ENCODE data around the gene TFCP2L1. TPM values are rescaled to one million over a fixed set of nuclear protein-coding genes. Genes with fewer than 3 reads are reported as not detected.

TFCP2L1 gene
- total and polyA plus RNA-seq, 4 donors: 0.06 to 1.5 (median 0.36) TPM

DNA sequence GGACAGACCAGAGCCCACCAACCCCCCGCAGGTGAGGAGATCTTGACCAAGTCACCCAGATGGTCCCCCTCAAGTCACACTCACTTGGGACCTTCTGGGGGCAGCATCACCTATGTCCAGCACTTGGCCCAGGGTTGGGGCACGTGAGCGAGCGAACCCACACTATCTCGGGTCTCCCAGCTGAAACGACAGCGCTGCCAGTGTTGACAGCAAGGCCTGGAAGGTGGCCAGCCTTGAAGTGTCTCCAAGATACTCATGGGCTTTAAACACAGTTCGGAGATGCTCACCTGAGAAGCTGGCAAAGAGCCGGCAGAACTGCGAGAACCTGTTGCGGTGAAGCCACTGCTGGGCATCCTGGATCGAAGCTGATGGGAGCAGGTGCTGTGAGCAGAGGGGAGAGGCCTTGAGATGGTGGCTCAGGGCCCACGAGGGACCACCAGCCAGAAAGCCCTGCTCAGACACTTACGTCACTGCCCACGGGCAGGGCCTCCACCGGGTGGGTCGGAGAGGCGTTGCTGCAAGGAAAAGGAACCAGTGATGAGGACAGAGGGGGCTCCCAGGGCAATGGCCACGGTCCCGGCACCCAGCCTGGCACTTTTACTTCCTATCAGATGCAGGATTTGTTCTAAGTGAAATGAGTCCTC, 47.5 kb downstream of the TFCP2L1 start:
- no peaks in the 10 kb centered on the region for H3K4me1 ChIP-seq (ENCODE audit: control insufficient read depth in 4 of 4, insufficient read depth in 4 of 4, low read length in 3 of 4)
- no peaks in the 10 kb centered on the region for H3K36me3 ChIP-seq (ENCODE audit: control insufficient read depth in 4 of 4, insufficient read depth in 3 of 4, low read depth in 1 of 4, low read length in 3 of 4)
- H3K9me3 ChIP-seq (ENCODE audit: control insufficient read depth in 4 of 4, low read length in 3 of 4): no peaks in the 10 kb centered on the region
- no peak overlapping the region for H3K27ac ChIP-seq (ENCODE audit: low read depth in 1 of 2, low read length in 2 of 2)
- H3K27me3 ChIP-seq (ENCODE audit: control insufficient read depth in 4 of 4, insufficient read depth in 4 of 4, low read length in 3 of 4): no peaks in the 10 kb centered on the region
- no peak overlapping the region for H3K4me3 ChIP-seq (ENCODE audit: low read depth in 1 of 3, low read length in 3 of 3)
- 88% methylated on average over 20 of the region's 20 CpGs for WGBS
- DNase-seq (ENCODE audit: low spot score): no peak
- TF ChIP-seq NR2F2 (IDR thresholded peaks at IDR 0.05) (no peak), FOXA1 (IDR thresholded peaks at IDR 0.05) (no peak), EGR1 (IDR thresholded peaks at IDR 0.05; ENCODE audit: low read depth in 2 of 2) (no peak), SP1 (IDR thresholded peaks at IDR 0.05) (no peak)
- TF ChIP-seq, protein P1, sequence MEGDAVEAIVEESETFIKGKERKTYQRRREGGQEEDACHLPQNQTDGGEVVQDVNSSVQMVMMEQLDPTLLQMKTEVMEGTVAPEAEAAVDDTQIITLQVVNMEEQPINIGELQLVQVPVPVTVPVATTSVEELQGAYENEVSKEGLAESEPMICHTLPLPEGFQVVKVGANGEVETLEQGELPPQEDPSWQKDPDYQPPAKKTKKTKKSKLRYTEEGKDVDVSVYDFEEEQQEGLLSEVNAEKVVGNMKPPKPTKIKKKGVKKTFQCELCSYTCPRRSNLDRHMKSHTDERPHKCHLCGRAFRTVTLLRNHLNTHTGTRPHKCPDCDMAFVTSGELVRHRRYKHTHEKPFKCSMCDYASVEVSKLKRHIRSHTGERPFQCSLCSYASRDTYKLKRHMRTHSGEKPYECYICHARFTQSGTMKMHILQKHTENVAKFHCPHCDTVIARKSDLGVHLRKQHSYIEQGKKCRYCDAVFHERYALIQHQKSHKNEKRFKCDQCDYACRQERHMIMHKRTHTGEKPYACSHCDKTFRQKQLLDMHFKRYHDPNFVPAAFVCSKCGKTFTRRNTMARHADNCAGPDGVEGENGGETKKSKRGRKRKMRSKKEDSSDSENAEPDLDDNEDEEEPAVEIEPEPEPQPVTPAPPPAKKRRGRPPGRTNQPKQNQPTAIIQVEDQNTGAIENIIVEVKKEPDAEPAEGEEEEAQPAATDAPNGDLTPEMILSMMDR (IDR thresholded peaks at IDR 0.05; ENCODE audit: low read depth, low read length, missing input control): no peak
- TF ChIP-seq, protein P2, sequence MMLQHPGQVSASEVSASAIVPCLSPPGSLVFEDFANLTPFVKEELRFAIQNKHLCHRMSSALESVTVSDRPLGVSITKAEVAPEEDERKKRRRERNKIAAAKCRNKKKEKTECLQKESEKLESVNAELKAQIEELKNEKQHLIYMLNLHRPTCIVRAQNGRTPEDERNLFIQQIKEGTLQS (IDR thresholded peaks at IDR 0.05): no peak
- TF ChIP-seq, protein P3, sequence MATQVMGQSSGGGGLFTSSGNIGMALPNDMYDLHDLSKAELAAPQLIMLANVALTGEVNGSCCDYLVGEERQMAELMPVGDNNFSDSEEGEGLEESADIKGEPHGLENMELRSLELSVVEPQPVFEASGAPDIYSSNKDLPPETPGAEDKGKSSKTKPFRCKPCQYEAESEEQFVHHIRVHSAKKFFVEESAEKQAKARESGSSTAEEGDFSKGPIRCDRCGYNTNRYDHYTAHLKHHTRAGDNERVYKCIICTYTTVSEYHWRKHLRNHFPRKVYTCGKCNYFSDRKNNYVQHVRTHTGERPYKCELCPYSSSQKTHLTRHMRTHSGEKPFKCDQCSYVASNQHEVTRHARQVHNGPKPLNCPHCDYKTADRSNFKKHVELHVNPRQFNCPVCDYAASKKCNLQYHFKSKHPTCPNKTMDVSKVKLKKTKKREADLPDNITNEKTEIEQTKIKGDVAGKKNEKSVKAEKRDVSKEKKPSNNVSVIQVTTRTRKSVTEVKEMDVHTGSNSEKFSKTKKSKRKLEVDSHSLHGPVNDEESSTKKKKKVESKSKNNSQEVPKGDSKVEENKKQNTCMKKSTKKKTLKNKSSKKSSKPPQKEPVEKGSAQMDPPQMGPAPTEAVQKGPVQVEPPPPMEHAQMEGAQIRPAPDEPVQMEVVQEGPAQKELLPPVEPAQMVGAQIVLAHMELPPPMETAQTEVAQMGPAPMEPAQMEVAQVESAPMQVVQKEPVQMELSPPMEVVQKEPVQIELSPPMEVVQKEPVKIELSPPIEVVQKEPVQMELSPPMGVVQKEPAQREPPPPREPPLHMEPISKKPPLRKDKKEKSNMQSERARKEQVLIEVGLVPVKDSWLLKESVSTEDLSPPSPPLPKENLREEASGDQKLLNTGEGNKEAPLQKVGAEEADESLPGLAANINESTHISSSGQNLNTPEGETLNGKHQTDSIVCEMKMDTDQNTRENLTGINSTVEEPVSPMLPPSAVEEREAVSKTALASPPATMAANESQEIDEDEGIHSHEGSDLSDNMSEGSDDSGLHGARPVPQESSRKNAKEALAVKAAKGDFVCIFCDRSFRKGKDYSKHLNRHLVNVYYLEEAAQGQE (IDR thresholded peaks at IDR 0.05): no peak
- H3K9ac ChIP-seq (ENCODE audit: low read depth in 1 of 2, low read length in 2 of 2): no peak overlapping the region

DNA sequence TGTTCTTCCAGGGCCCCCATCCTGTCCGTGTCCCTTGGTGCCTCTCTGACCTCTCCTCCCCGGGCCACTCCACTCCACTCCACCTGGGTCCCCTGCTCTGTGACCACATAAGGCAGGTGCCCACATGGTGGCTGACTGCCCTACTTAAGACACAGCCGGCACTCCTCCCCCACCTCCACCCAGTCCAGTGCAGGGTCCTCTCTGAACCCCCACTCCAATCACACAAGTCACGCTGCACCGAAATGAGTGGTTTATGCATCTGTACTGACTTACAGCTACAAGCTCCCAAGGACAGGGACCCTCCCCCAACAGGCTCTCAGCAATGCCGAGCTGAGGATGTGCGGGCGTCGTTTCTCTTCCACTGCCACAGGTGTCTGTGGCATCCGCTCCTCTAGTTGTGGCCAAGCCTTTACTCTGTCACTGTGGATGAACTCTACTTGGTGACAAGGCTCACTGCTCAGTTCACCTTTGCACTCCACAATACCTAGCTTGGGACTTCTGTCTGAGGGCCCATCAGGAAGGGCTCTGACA, 48.3 kb downstream of the TFCP2L1 start:
- Histone ChIP-seq H3K36me3 (ENCODE audit: control insufficient read depth in 4 of 4, insufficient read depth in 3 of 4, low read depth in 1 of 4, low read length in 3 of 4) (no peaks in the 10 kb centered on the region), H3K9me3 (ENCODE audit: control insufficient read depth in 4 of 4, low read length in 3 of 4) (no peaks in the 10 kb centered on the region), H3K27me3 (ENCODE audit: control insufficient read depth in 4 of 4, insufficient read depth in 4 of 4, low read length in 3 of 4) (no peaks in the 10 kb centered on the region), H3K4me1 (ENCODE audit: control insufficient read depth in 4 of 4, insufficient read depth in 4 of 4, low read length in 3 of 4) (no peaks in the 10 kb centered on the region), H3K27ac (ENCODE audit: low read depth in 1 of 2, low read length in 2 of 2) (no peak overlapping the region), H3K4me3 (ENCODE audit: low read depth in 1 of 3, low read length in 3 of 3) (no peak overlapping the region), H3K9ac (ENCODE audit: low read depth in 1 of 2, low read length in 2 of 2) (no peak overlapping the region)
- 95% methylated on average over 10 of the region's 10 CpGs for WGBS
- DNase-seq (ENCODE audit: low spot score): no peak
- TF ChIP-seq, protein P2 (IDR thresholded peaks at IDR 0.05): no peak
- TF ChIP-seq, protein P1 (IDR thresholded peaks at IDR 0.05; ENCODE audit: low read depth, low read length, missing input control): no peak
- TF ChIP-seq GABPA (IDR thresholded peaks at IDR 0.05 in 1 of 2, conservative IDR thresholded peaks at IDR 0.05 in 1 of 2): no peak
- TF ChIP-seq NR2F2 (IDR thresholded peaks at IDR 0.05): no peak
- TF ChIP-seq HNF4G (IDR thresholded peaks at IDR 0.05): no peak
- TF ChIP-seq, protein P4, sequence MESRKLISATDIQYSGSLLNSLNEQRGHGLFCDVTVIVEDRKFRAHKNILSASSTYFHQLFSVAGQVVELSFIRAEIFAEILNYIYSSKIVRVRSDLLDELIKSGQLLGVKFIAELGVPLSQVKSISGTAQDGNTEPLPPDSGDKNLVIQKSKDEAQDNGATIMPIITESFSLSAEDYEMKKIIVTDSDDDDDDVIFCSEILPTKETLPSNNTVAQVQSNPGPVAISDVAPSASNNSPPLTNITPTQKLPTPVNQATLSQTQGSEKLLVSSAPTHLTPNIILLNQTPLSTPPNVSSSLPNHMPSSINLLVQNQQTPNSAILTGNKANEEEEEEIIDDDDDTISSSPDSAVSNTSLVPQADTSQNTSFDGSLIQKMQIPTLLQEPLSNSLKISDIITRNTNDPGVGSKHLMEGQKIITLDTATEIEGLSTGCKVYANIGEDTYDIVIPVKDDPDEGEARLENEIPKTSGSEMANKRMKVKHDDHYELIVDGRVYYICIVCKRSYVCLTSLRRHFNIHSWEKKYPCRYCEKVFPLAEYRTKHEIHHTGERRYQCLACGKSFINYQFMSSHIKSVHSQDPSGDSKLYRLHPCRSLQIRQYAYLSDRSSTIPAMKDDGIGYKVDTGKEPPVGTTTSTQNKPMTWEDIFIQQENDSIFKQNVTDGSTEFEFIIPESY (IDR thresholded peaks at IDR 0.05): no peak
- no peak for TF ChIP-seq YY1 (IDR thresholded peaks at IDR 0.05)
- no peak for TF ChIP-seq RXRA (IDR thresholded peaks at IDR 0.05)
- TF ChIP-seq RAD21 (IDR thresholded peaks at IDR 0.05): no peak

Measured in liver (tissue), 9 donors.